GM12864 (cell line): ENCODE measurements around the gene MTRF1.

Experiments used
- DNase-seq: peaks from one replicate; pipeline ENCODE4 v3.0.0-alpha.2; 2011; ENCODE audit warnings: low read depth
- H3K4me3 ChIP-seq: 2 replicates; pipeline ENCODE4 v1.5.1; 2011; ENCODE audit warnings: mild to moderate bottlenecking, low read depth, low read length, control low read depth
- CTCF ChIP-seq: IDR thresholded peaks from 2 replicates; pipeline ENCODE4 v1.5.1; 2011; ENCODE audit warnings: low read depth, mild to moderate bottlenecking, moderate library complexity, low read length, control low read depth, inconsistent platforms; ENCODE audit errors: missing control alignments

Gene MTRF1

GRCh38 chr13:41224113-41225110 lies 39.0 kb downstream of the MTRF1 start:
- no peak overlapping the region for H3K4me3 ChIP-seq
- no peak for DNase-seq
- TF ChIP-seq CTCF, result no peak

- no peak for DNase-seq
- H3K4me3 ChIP-seq, result no peak overlapping the region
- peak; percentile 77 for TF ChIP-seq CTCF
Observed at GRCh38 chr13:41222259-41222852, 41.0 kb downstream of the MTRF1 start.

GRCh38 chr13:41220401-41220800 lies 43.0 kb downstream of the MTRF1 start:
- no peak overlapping the region for H3K4me3 ChIP-seq
- no peak for DNase-seq
- no peak for TF ChIP-seq CTCF

GRCh38 chr13:41216160-41216559 lies 47.2 kb downstream of the MTRF1 start:
- no peak overlapping the region for H3K4me3 ChIP-seq
- no peak for TF ChIP-seq CTCF
- DNase-seq, result no peak

GRCh38 chr13:41213919-41214318 lies 49.5 kb downstream of the MTRF1 start:
- H3K4me3 ChIP-seq, result no peak overlapping the region
- no peak for DNase-seq
- no peak for TF ChIP-seq CTCF

GRCh38 chr13:41213316-41213715 lies 50.1 kb downstream of the MTRF1 start:
- TF ChIP-seq CTCF, result no peak
- H3K4me3 ChIP-seq, result no peak overlapping the region
- DNase-seq, result no peak

- no peak for TF ChIP-seq CTCF
- no peak for DNase-seq
- no peak overlapping the region for H3K4me3 ChIP-seq
Observed at GRCh38 chr13:41212881-41213280, 50.5 kb downstream of the MTRF1 start.
